ENCODE data around the gene MED20.

DNA sequence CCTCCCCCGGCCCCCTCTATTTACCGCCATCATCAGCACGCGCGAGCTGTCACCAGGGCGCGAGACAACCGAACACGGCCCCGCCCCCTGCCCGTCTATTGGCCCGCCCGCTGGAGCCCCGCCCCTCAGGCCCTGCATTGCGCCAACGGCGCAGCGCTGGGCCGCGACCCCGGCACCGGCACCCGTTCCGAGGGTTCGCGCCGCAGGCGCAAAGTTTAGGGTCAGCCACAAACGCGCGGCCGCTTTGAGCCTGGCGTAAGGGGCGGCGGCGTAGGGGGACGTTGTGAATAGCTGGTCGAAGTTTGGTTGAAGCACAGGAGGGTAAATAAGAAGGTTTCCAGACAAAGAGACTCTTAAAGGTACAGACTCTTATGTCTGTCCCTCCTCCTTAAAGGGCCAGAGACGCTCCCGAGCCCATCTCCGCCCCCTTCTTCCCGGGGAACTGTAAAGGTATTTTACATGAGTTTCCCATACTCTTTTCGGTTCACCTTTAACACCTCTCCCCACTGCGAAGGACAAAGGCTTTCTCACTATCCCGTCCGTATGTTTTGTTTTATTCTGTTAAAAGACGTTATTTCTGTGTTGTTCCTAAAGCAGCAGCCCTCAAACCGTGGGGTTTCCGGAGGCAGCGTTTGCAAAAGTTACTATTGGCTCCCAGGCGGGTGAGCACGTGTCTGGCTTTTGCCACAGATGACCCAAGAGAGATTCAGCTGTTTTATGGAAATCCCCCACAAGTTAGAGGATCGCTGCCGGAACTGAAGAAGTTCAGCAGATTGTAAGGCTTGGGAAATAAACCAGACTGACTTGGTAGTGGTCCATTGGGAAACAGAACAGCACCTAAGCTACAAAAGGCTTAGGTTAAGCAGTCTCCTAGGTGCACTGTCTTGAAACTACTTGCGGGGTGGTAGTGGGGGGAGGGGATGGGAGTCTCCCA is 25.4 kb downstream of the MED20 start, which contains the start of gene USP49:
- TF ChIP-seq, protein P1, sequence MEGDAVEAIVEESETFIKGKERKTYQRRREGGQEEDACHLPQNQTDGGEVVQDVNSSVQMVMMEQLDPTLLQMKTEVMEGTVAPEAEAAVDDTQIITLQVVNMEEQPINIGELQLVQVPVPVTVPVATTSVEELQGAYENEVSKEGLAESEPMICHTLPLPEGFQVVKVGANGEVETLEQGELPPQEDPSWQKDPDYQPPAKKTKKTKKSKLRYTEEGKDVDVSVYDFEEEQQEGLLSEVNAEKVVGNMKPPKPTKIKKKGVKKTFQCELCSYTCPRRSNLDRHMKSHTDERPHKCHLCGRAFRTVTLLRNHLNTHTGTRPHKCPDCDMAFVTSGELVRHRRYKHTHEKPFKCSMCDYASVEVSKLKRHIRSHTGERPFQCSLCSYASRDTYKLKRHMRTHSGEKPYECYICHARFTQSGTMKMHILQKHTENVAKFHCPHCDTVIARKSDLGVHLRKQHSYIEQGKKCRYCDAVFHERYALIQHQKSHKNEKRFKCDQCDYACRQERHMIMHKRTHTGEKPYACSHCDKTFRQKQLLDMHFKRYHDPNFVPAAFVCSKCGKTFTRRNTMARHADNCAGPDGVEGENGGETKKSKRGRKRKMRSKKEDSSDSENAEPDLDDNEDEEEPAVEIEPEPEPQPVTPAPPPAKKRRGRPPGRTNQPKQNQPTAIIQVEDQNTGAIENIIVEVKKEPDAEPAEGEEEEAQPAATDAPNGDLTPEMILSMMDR (conservative IDR thresholded peaks at IDR 0.05; ENCODE audit: low read depth, low read length) = 0 out of 2 replicates have a peak, but pooled peaks have one; percentile 8
- TF ChIP-seq RCOR1 (IDR thresholded peaks at IDR 0.05; ENCODE audit: insufficient replicate concordance, low read length) (no peak), SMC3 (IDR thresholded peaks at IDR 0.05; ENCODE audit: low read depth, low read length) (no peak), RFX5 (IDR thresholded peaks at IDR 0.05; ENCODE audit: low read depth, low read length) (no peak), MAZ (IDR thresholded peaks at IDR 0.05; ENCODE audit: borderline replicate concordance, low read depth, low read length) (peak; percentile 42; the same call in 1 of the 2 replicates), BHLHE40 (IDR thresholded peaks at IDR 0.05; ENCODE audit: low read depth, low read length) (peak; percentile 88)
- TF ChIP-seq, protein P2, sequence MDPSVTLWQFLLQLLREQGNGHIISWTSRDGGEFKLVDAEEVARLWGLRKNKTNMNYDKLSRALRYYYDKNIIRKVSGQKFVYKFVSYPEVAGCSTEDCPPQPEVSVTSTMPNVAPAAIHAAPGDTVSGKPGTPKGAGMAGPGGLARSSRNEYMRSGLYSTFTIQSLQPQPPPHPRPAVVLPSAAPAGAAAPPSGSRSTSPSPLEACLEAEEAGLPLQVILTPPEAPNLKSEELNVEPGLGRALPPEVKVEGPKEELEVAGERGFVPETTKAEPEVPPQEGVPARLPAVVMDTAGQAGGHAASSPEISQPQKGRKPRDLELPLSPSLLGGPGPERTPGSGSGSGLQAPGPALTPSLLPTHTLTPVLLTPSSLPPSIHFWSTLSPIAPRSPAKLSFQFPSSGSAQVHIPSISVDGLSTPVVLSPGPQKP (IDR thresholded peaks at IDR 0.05; ENCODE audit: borderline replicate concordance, low read depth, low read length) = no peak
